Measurements from ENCODE around the gene MARS1. TPM values are rescaled to one million over a fixed set of nuclear protein-coding genes. Genes with fewer than 3 reads are reported as not detected.

Gene MARS1
- total RNA-seq, 2 donors from 2014 or later = 36.9 to 41.0 TPM

DNA sequence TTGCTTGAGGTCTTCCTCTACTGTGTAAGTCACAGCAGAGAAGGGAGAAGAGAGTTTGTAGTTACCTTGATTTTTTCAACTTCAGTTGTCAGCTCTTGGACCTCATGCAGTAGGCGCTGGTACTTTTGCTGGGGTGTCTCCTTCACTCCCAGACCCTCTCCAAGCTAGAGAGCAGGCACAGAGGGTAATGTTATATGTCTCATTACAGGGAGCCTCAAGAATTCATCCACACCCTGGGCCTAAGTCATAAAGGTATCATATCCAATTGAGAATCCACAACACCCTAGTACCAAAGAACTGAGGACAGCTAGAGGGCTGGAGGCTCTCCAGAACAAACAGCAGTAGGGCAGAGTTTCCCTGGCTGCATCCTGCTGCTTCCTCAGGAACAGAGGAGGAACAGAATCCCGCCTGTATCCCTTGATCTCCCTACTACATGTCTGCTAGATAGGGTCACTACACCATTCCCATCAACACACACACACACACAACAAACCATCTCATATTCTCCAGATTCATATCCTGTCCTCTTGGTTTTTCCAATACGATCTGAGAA lies 47.2 kb downstream of the MARS1 start:
- no peaks in the 10 kb centered on the region for H3K9me3 ChIP-seq
- no peaks in the 10 kb centered on the region for H3K27me3 ChIP-seq
- H3K27ac ChIP-seq = no peak overlapping the region
- H3K4me1 ChIP-seq = no peaks in the 10 kb centered on the region
- DNase-seq (ENCODE audit: low spot score) = no peak
- TF ChIP-seq, protein P1, sequence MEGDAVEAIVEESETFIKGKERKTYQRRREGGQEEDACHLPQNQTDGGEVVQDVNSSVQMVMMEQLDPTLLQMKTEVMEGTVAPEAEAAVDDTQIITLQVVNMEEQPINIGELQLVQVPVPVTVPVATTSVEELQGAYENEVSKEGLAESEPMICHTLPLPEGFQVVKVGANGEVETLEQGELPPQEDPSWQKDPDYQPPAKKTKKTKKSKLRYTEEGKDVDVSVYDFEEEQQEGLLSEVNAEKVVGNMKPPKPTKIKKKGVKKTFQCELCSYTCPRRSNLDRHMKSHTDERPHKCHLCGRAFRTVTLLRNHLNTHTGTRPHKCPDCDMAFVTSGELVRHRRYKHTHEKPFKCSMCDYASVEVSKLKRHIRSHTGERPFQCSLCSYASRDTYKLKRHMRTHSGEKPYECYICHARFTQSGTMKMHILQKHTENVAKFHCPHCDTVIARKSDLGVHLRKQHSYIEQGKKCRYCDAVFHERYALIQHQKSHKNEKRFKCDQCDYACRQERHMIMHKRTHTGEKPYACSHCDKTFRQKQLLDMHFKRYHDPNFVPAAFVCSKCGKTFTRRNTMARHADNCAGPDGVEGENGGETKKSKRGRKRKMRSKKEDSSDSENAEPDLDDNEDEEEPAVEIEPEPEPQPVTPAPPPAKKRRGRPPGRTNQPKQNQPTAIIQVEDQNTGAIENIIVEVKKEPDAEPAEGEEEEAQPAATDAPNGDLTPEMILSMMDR (IDR thresholded peaks at IDR 0.05) = no peak
- H3K4me3 ChIP-seq = no peak overlapping the region
- peaks cover 75% of the 10 kb centered on the region for H3K36me3 ChIP-seq

GRCh38 chr12:57535764-57536596 lies 48.1 kb downstream of the MARS1 start:
- DNase-seq (ENCODE audit: low spot score) = no peak
- no peaks in the 10 kb centered on the region for H3K9me3 ChIP-seq
- H3K36me3 ChIP-seq = peaks cover 74% of the 10 kb centered on the region
- H3K27me3 ChIP-seq = no peaks in the 10 kb centered on the region
- H3K4me3 ChIP-seq = no peak overlapping the region
- H3K27ac ChIP-seq = no peak overlapping the region
- TF ChIP-seq, protein P1 (IDR thresholded peaks at IDR 0.05) = no peak
- H3K4me1 ChIP-seq = no peaks in the 10 kb centered on the region

DNA sequence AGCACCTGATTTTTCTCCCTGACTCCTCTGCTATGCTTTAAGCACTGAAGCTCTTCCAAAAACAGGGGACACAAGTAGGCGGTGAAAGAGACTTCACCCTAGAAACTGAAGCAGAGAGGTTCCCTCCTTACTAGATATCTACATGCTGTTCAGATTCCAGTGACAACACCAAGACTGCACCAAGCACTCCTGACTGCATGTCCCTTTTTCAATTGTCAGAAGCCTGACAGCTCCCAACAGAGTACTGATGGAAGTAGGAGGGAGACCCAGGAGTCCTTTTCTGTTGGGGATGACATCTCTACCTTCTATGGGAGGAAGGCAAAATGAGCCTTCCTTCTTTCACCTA lies 48.7 kb downstream of the MARS1 start:
- TF ChIP-seq, protein P1 (IDR thresholded peaks at IDR 0.05) = no peak
- Histone ChIP-seq H3K27ac (no peak overlapping the region), H3K27me3 (no peaks in the 10 kb centered on the region), H3K9me3 (no peaks in the 10 kb centered on the region), H3K4me3 (no peak overlapping the region), H3K4me1 (no peaks in the 10 kb centered on the region), H3K36me3 (peaks cover 73% of the 10 kb centered on the region)
- DNase-seq (ENCODE audit: low spot score) = no peak

- no peak for DNase-seq (ENCODE audit: low spot score)
- Histone ChIP-seq H3K9me3 (no peaks in the 10 kb centered on the region), H3K4me3 (no peak overlapping the region), H3K27me3 (no peaks in the 10 kb centered on the region), H3K27ac (no peak overlapping the region), H3K36me3 (peaks cover 51% of the 10 kb centered on the region), H3K4me1 (peaks cover 0 to 9% of the 10 kb centered on the region in 2 donors)
- TF ChIP-seq, protein P1 (IDR thresholded peaks at IDR 0.05) = no peak
These were observed 51.4 kb downstream of the MARS1 start for GRCh38 chr12:57539134-57539768.

- peaks cover 0 to 20% of the 10 kb centered on the region in 2 donors for H3K4me1 ChIP-seq
- H3K9me3 ChIP-seq = no peaks in the 10 kb centered on the region
- peaks cover 37% of the 10 kb centered on the region for H3K36me3 ChIP-seq
- H3K27ac ChIP-seq = no peak overlapping the region
- no peak for DNase-seq (ENCODE audit: low spot score)
- no peak overlapping the region for H3K4me3 ChIP-seq
- TF ChIP-seq, protein P1 (IDR thresholded peaks at IDR 0.05) = no peak
- H3K27me3 ChIP-seq = no peaks in the 10 kb centered on the region
These were observed 53.1 kb downstream of the MARS1 start for GRCh38 chr12:57541001-57541400.

All from right atrium auricular region (tissue), 2 donors.